ENCODE results near the gene PPT1.
A peak's percentile ranks its signal among the peaks of the same experiment; 100 is the strongest.

PPT1 gene

DNA sequence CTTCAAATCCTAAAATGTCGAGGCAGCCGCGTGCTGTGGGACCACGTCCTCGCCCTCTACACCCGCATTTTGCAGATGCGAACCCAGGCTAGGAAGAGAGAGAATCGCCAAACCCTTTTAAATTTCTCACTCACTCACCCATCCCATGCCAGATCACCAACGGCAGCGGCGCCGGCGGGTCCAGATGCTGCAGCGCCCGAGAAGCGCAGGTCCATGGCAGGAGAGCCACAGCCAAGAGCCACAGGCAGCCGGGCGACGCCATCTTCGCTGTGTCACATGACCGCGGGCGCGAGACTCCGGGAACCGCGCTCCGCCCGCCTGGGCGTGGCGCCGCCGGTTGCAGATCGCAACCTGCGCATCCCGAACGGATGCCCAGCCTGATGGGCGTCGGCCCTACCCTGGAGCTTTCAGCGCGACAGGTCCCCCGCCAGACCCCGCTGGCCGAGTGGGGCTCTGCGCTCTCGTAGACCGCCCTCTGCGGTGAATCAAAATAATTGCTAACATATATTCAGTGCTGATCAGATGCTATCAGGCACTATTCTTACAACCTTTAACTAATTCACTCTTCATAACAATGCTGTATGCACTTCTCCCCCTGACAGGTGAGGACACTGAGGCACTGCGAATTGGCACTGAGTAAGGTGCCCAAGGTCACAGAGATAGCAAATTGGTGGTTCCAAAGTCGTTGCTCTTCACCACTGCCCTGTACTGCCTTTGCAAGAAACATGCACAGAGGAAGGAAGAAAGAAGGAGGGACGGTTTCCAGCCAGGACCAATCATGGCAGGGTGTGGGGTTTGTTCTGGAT, at the start of gene PPT1:
Gene PPT1 (minus strand): TSS at position 276 of the 806 bp plus-strand sequence. CDS start 14 bp downstream, at position 262.
- peak; percentile 68 to 70 for DNase-seq

DNA sequence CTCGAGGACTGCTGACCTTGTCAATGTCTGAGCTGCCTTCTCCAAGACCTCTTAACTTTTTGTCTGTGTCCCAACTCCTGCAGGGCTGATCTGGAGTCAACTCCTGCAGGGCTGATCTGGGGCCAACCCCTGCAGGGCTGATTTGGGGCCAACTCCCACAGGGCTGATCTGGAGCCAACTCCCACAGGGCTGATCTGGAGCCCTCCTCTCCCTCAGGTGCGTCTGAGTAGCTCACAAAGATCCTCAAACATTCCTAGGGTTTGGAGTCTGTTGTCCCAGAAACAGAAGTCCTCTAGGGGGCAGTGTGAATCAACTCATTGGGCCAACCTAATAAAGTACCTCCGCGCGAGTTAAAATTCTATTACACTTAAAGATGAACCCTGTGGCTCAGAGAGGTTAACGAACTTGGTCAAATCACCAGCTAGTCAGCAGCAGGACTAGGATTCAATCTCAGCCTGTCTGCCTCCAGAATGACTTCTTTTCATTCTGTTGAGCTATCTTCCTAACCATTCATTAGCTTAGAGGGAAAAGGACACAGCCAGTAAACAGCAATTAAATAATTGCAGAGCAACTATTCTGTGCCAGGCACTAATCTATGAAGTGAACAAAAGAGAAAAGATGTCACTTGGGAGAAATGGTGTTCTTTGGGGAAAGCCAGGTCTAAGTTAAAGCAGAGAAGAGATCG, 47.0 kb upstream of the PPT1 start:
- DNase-seq: peak; percentile 48 to 94

DNA sequence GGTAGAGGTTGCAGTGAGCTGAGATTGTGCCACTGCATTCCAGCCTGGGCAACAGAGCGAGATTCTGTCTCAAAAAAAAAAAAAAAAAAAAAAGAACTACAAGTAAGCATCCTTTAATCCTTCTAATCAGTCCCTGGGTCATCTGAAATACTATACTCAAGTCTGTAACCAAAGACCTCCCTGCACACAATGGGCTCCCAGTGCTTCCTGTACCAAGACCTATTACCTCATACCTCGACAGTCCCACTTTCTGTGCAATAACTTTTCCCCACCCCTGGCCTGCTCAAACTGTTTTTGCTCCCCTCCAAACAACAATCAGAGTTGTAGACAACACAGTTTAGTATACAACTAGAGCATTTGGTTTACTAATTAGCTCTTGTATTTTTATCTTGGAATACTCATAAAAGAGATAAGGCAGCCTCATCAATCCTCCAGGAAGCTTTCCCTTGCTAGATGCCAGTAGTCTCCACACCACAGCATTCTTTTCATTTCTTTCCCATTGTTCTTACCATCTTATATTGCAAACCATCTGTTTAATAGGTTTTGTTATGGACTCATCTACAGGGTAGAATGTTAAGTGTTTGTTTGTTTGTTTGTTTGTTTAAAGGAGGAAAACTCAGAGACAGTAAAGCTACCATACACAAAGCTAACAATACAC, 45.0 kb upstream of the PPT1 start:
- DNase-seq: no peak

DNA sequence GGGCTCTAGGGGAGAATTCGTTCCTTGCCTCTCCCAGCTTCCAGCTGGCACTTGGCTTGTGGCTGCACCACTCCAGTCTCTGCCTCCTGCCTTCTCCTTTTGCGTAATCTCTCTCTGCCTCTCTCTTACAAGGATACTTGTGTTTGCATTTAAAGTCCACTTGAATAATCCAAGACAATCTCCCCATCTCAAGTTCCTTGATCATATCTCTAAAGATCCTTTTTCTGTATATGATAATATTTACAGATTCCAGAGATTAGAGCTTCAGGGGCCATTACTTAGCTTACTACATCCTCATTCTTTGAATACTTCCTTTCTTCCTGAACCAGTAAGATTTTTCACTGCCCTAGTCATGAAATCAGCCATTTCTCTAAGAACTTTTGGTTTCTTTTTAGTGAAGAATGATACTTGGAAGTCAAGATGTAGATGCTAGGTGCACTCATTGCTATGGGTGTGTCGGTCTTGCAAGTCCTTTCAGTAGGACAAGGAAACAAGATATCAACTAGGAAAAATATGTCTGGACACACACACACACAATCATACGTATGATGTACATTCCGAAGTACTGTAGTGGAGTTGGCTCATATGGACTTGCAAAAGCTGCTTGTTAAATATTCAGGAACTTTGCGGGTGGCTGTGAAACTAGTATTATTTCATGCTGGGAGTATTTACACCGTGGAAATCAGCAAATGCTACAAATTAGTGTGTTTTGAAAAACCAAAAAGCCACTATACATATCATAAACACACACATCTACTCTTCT, 43.3 kb upstream of the PPT1 start:
- peak in 1 of 2 donors; percentile 21 for DNase-seq

DNA sequence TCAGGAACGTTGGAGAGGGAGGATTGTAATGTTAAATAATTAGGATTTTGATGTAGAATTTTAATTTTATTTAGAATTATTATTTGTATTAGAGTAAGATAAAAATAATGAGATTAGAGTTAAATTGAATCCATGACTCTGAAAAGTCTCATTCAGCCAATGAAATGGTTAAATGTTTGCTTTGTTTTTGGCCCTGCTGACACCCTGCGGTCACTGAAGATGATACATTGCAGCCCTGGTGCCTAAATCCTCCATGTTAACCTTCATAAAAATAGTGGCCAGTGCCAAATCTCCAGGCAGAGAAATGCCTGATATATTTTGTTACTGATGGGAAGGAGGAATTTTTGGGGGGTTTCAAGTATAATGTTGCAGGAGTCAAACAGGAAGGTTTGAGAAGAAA, 36.8 kb upstream of the PPT1 start:
- DNase-seq: no peak

DNA sequence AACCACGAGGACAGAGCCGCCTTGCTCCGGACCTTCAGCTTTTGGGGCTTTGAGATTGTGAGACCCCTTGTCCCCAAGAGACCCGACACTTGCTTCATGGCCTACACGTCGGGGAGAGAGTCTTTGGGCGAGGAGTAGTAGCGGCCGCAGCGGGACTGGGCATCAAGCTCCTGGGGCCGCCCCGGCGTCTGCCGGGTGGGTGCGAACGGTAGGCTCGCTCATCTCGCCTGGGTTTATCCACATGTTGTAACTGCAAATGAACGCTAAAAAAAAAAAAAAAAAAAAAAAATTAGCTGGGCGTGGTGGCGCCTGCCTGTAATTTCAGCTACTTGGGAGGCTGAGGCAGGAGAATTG, 36.2 kb upstream of the PPT1 start:
- DNase-seq: no peak

DNA sequence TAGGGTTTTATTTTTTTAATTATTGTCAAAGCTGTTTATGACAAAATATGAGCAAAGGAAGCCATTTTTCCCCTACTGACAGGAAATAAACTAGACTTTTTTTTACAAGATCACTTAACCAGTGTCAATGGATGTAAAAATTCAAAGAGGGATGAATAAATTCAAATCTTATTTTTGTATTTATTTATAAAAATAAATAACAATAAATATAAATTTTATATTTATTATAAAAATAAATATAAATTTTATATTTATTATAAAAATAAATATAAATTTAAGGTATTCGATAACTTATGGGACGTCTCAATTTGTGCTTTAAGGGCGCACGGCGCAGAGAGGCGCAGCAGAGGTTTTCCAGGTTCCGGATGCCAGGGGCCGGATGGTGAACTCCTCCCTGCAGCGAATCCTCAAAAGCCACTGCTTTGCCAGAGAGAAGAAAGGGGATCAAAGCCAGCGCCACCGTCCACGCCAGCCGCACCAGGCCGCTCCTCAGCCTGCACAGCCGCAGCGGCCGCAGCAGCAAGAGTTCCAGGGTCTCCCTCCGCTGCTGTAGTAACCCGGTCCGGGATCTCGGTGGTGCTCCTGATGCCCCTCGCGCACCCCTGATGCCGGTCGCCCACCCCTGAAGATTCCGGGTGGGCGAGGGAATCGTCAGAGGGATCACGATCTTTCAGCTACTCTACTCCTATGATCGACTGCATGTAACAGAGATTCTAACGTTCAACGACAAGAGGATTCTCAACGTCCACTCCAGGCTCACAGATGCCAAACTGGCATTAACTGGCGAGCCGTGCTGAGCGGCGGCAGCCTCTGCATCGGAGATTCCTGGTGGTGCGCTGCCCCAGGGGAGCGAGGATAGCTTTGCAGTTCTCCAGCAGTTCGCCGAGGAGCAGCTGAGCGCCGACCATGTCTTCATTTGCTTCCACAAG, 35.6 kb upstream of the PPT1 start:
- DNase-seq: no peak

DNA sequence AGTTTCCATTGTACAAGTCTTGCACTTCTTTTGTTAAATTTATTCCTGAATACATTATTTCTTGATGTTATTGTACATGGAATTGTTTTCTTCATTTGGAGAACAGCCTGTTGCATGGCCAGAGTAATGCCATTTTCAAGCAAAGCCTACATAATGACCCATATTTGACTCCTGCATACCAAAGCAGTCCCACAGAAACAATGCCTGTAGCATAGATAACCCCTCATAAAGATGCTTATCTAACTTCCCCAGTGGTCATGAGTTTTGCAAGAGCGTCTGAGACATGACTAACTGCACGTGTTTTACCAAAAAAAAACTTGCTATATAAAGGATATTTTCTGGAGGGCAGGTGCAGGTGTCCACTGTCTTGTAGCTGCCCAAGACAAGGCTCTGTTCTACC, 33.8 kb upstream of the PPT1 start:
- DNase-seq: peak in 1 of 2 donors; percentile 36

DNA sequence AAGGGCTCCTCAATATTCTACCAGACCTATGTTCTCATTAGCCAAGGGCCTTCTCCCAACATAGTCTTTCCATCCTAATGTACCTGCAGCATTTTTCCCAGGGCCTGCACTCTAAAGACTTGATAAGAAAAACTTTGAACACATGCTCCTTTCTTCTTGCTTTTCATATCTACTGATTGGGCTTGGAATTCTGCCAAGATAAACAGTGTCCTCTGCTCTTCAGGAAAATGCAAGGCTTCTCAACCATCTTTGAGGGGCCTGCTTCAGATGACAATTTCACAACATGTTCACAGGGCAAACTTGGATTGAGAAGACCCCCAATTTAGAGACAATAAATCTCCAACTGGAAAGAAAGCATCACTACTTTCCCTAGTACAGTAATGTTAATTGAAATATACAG, 25.8 kb upstream of the PPT1 start:
- DNase-seq: no peak

DNA sequence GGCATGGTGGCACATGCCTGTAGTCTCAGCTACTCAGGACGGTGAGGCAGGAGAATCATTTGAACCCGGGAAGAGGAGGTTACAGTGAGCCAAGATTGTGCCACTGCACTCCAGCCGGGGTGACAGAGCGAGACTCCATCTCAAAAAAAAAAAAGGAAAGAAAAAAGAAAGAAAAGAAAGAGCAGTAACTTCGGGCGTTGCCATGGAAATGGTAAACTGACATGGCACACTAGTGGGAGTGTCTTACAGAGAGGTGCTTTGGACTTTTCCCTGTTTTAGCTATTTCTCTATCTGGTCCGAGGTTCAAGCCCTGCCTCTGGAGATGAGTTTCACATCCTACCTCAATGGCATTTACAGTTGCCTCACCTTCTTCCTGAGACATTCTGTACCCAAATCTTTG, 23.1 kb upstream of the PPT1 start:
- DNase-seq: no peak

DNA sequence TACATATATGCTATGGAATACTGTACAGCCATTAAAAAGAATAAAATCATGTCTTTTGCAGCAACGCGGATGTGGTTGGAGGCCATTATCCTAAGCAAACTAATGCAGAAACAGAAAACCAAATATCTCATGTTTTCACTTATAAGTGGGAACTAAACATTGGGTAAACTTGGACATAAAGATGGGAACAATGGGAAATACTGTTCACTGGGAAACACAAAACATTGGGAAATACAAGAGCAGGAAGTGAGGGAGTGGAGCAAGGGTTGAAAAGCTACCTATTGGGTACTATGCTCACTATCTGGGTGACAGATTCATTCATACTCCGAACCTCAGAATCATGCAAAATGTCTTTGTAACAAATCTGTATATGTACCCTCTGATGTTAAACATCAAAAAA, 17.3 kb upstream of the PPT1 start:
- no peak for DNase-seq

DNA sequence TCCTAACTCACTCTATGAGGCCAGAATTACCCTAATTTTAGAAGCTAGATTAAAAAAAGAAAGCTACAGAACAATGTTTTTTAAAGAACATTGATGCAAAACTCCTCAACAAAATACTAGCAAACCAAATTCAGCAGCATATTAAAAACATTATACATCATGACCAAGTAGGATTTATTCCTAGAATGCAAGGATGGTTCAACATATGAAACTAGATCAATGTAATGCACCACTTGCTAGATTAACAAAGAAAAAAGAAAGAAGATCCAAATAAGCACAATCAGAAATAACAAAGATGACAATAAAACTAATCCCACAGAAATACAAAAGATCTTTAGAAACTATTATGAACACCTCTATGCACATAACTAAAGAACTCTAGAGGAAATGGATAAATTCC, 13.3 kb upstream of the PPT1 start:
- no peak for DNase-seq

DNA sequence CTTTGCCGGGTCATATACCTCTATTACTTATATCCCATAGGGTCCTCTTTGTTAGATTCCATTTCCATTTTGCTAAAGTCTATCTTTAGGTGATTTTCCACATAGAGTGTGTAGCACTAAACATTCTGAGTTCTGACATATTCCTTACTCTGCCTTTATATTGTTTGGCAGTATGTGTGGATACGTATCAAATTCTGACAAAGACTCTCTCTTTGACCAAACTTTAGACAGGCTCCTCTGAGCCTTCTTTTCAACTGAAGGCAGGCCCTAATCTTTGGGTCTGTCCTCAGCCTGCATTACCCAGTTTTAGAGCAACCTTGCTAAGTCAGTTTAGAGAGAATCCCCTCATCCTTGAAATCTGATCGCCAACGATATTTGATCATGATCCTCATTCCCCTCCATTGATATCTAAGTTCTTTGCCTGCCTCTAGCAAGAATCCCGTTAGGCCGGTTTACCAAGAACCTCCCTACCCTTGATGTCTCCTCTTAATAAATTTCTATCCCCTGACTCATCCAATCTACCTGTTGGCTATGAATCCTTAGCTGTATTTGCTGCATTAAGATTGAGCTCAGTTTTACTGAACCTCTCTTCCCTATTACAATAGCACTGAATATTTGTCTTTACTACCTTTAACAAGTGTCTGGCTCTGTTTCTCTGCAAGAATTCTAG, 10.4 kb upstream of the PPT1 start:
- DNase-seq: no peak

DNA sequence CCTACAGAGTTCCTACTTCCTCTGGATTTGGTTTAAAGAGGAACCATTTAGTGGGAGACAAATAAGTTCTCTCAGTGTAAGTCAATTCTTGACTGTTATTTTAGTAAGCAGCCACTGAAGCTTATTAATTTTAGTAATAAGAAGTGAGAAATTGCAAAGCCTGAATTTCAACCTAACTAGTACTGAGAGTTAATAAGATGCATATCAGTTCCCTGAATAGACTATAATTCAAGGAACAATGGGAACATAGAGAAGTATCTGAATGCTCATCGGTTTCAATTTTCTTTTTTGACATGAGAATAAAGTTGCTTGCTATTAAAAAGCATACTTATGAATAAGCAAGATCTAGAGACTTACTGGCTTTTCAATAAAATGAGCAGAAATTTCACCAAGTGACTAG, 8.0 kb upstream of the PPT1 start:
- no peak for DNase-seq

DNA sequence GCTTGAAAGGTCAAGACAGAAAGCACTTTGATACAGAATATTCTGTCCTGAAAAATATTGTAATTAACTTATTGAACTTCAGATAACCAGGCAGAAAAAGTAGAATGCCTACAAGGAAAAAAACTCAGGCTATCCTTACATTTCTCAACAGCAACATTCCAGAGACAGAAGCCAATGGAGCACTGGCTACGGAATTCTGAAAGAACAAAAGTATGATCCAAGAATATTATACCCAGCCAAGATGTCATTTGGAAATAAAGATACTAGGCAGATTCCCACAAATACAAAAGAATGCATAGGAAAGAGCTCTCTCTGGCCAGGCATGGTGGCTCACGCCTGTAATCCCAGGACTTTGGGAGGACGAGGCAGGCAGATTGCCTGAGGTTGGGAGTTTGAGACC, 5.8 kb upstream of the PPT1 start:
- no peak for DNase-seq

DNA sequence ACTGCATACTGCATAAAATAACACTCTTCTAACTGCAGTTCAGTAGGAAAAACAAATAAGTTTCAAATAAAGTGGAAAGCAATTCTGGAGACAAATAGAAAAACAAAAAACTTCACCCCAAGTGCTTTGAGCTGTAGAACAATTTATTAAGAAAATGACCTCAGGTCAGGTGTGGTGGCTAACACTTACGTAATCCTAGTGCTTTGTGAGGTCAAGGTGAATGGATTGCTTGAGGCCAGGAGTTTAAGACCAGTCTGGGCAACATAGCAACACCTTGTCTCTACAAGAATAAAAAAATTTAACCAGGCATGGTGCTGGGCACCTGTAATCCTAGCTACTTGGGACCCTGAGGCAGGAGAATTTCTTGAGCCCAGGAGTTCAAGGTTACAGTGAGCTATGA, 5.0 kb upstream of the PPT1 start:
- no peak for DNase-seq

DNA sequence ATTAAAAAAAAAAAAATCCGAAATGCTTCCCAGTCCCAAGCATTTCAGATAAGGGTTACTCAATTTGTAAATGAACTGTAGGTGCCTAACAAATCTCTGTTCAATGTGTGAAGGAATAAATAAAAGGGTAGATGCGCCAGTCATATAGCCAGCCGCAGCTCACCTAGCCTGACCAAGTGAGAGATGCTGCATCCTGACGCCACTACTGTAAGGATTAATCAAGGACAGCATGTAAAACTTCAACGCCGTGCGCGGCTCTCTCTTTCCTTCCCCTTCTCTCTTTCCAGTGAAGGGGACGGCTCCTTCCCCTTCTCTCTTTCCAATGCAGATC, 441 bp downstream of the PPT1 start:
- no peak for DNase-seq

DNA sequence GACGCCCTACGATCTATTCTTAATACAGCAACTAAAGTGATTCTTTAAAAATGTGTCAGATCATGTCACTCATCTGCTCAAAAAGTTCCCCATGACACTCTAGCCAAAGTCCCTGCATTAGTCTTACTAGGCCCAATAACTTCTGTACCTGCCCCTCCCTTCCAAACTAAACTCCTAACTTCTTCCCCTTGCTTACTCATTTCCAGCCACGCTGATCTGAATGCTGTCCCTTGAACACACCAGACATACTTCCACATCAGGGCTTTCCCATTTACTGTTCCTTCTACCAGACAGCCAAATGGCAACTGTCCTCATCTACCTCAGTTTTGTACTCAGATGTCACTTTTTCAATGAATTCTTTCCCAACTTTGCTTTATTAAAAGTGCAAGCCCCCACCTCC, 1.2 kb downstream of the PPT1 start:
- DNase-seq: peak; percentile 55 to 79

DNA sequence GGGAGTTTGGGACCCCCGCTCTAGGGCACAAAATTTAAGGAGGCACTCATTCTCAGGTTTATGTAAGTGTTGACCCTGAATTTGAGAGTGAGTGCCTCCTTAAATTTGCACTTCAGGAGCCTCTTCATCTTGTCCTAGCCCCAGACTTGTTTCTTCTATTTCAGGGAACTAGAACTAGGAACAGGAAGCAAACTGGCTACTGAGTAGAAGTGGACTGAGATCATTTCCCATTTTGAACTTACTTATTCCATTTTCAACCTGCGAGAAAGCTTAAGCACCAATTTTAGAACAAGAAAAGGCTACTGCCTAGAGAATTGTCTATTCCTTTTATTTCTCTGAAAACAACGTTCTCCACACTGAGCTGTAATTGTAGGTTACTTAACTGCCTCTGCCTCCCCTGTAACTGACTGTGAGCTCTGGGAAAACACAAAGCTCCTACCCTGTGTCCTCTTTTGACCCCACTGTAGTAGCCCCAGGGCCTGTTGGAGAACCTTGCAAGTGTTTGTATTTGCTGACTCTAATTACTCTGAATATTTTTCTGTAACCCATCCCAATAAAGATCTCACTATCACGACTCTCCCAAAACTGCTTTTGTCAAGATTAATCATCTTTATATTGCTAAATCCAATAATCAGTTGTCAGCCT, 2.5 kb downstream of the PPT1 start:
- peak; percentile 68 to 75 for DNase-seq

DNA sequence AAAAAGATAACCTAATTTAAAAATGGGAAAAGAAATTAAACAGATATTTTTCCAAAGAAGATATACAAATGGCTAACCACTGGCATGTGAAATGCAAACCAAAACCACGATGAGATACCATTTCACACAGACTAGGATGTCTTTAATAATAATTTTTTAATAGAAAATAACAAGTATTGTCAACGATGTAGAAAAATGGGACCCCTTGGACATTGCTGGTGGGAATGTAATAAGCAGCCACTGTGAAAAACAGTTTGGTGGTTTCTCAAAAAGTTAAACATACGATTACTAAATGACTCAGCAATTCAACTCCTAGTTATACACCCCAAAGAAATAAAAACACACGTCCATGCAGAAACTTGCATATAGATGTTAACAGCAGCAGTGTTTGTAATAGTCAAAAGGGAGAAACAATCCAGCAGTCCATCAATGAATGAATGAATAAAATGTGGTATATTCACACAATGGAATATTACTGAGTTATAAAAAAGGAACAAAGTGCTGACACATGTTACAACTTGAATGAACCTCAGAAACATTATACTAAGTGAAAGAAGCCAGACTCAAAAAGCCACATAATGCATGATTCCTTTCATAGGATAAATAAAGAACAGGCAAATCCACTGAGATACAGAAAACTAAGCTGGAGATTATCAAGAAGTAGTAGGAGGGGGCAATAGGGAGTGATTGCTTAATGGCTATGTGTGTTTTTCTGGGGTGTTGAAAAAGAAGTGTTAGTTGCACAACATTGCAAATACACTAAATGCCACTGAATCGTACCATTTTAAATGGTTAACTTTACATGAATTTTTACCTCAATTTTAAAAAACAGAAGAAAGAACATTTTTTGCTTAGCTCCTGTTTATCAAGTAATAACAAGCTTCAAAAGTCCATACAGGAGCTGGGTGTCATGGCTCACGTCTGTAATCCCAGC, 4.1 kb downstream of the PPT1 start:
- DNase-seq: peak; percentile 54 to 69

Measured in inflammatory macrophage treated with lipopolysaccharide for 1 hour (primary cell).